ENCODE data around the gene PANX1.

The PANX1 gene

GRCh38 chr11:94181943-94182342 is 53.3 kb downstream of the PANX1 start:
- in situ Hi-C loops (cut with MboI; ENCODE audit: low pct_unique_long_range_greater_than_20kb, low sequenced_read_pairs, unreplicated experiment), result no loop called here
- TF ChIP-seq, protein P1, sequence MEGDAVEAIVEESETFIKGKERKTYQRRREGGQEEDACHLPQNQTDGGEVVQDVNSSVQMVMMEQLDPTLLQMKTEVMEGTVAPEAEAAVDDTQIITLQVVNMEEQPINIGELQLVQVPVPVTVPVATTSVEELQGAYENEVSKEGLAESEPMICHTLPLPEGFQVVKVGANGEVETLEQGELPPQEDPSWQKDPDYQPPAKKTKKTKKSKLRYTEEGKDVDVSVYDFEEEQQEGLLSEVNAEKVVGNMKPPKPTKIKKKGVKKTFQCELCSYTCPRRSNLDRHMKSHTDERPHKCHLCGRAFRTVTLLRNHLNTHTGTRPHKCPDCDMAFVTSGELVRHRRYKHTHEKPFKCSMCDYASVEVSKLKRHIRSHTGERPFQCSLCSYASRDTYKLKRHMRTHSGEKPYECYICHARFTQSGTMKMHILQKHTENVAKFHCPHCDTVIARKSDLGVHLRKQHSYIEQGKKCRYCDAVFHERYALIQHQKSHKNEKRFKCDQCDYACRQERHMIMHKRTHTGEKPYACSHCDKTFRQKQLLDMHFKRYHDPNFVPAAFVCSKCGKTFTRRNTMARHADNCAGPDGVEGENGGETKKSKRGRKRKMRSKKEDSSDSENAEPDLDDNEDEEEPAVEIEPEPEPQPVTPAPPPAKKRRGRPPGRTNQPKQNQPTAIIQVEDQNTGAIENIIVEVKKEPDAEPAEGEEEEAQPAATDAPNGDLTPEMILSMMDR (IDR thresholded peaks at IDR 0.05; ENCODE audit: extremely low read depth, insufficient read depth, missing control alignments), result no peak
- DNase-seq (ENCODE audit: low spot score), result no peak

DNA sequence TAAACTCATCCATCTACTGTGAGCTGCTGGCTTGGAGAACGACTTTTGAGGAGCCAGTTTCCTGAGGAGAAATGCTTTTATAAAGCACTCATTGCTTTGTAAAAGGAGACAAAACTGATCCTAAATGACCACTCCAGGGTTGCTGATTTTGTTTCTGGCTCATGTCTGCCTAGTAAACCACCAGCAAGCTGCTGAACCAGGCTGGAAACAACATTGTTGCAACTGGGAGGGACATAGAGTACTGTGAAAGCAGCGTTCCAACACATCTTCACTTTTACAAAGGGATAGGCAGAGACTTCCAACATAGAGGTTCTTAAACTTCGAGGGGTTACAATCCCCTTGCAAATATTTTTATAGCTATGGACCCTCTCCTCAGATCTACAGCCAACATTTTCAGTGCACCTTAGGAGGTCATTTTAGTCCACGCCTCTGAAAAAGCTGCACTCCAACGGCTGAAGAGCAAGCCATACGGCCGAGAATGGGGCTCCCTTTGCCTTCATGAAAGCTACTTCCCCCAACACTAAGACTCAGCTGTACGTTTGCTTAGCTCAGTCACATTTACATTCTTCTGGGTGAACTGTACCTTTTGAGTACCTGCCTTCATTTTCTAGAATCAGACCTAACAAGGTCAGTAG is 54.7 kb downstream of the PANX1 start:
- DNase-seq (ENCODE audit: low spot score), result no peak
- TF ChIP-seq, protein P1 (IDR thresholded peaks at IDR 0.05; ENCODE audit: extremely low read depth, insufficient read depth, missing control alignments), result no peak
- in situ Hi-C loops (cut with MboI; ENCODE audit: low pct_unique_long_range_greater_than_20kb, low sequenced_read_pairs, unreplicated experiment), result no loop called here

DNA sequence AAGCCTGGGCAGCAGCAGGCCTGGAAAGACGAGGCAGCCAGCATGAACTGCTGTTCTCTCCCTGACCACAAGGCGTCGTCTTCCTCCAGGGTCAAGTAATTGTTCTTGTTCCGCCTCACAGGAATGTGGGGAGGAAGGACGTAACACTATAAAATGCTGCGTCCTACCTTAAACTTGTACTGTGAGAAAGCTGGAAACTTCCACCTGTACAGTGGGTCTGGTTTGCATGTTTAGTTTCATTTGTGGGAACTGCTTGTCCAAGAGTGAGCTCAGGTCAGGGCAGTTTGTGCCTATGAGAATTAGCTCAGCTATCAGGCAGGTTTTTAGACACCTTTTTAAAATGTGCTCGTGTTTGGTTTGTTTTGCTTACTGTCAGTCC is 55.2 kb downstream of the PANX1 start:
- in situ Hi-C loops (cut with MboI; ENCODE audit: low pct_unique_long_range_greater_than_20kb, low sequenced_read_pairs, unreplicated experiment), result no loop called here
- TF ChIP-seq, protein P1 (IDR thresholded peaks at IDR 0.05; ENCODE audit: extremely low read depth, insufficient read depth, missing control alignments), result peak; percentile 77
- DNase-seq (ENCODE audit: low spot score), result peak; percentile 16

- DNase-seq (ENCODE audit: low spot score), result no peak
- in situ Hi-C loops (cut with MboI; ENCODE audit: low pct_unique_long_range_greater_than_20kb, low sequenced_read_pairs, unreplicated experiment), result no loop called here
- TF ChIP-seq, protein P1 (IDR thresholded peaks at IDR 0.05; ENCODE audit: extremely low read depth, insufficient read depth, missing control alignments), result no peak
Observed at GRCh38 chr11:94184362-94184761, 55.7 kb downstream of the PANX1 start.

GRCh38 chr11:94184846-94185245 is 56.2 kb downstream of the PANX1 start:
- in situ Hi-C loops (cut with MboI; ENCODE audit: low pct_unique_long_range_greater_than_20kb, low sequenced_read_pairs, unreplicated experiment), result no loop called here
- TF ChIP-seq, protein P1 (IDR thresholded peaks at IDR 0.05; ENCODE audit: extremely low read depth, insufficient read depth, missing control alignments), result no peak
- no peak for DNase-seq (ENCODE audit: low spot score)

- no peak for DNase-seq (ENCODE audit: low spot score)
- TF ChIP-seq, protein P1 (IDR thresholded peaks at IDR 0.05; ENCODE audit: extremely low read depth, insufficient read depth, missing control alignments), result no peak
- in situ Hi-C loops (cut with MboI; ENCODE audit: low pct_unique_long_range_greater_than_20kb, low sequenced_read_pairs, unreplicated experiment), result no loop called here
Observed at GRCh38 chr11:94185416-94186084, 56.9 kb downstream of the PANX1 start.
